ENCODE results near the gene DDX19B.

The DDX19B gene

DNA sequence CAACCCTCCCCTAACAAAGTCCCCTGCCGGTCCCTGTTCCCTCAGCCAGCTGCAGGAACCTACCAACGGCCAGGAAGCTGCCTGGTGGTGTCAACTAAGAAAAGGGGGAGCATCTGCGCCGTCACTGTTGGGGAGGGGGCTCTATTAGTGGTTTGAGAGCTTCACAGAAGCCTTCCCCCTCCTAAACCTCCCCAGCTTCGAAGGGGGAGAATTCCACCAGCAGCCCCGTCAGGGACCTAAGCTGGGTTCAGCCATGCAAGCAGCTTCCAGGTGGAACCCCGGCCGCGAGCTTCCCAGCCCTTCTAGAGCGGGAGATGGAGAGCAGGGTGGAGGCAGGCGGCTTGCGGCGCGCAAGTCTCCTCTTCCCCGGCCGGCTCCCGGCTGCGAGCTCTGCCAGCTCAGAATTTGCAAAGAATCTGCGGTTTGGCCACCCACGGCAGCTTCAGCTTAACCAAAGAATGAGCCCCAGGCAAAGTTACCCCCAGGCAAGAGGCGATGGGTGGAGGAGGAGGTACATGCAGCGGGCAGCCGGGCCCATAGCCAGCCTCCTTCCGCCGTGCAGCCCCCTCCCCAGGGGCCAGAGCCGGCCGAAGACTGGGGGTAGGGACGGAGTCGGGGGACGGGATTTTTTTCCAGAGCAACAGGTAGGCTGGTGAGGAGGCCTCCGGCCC, 81.4 kb downstream of the DDX19B start (continued):
- TF ChIP-seq, protein P1, sequence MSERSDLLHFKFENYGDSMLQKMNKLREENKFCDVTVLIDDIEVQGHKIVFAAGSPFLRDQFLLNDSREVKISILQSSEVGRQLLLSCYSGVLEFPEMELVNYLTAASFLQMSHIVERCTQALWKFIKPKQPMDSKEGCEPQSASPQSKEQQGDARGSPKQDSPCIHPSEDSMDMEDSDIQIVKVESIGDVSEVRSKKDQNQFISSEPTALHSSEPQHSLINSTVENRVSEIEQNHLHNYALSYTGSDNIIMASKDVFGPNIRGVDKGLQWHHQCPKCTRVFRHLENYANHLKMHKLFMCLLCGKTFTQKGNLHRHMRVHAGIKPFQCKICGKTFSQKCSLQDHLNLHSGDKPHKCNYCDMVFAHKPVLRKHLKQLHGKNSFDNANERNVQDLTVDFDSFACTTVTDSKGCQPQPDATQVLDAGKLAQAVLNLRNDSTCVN (tag by site-specific recombination; optimal IDR thresholded peaks at IDR 0.05), result peak; percentile 20
- TF ChIP-seq ZBTB20 (tag by site-specific recombination; IDR thresholded peaks at IDR 0.05), result peak; percentile 80
- no peak for TF ChIP-seq ZNF211 (tag by site-specific recombination; IDR thresholded peaks at IDR 0.05; ENCODE audit: low read depth)
- no peak for TF ChIP-seq ZNF214 (tag by site-specific recombination; IDR thresholded peaks at IDR 0.05; ENCODE audit: borderline replicate concordance)
- TF ChIP-seq ZNF223 (tag by site-specific recombination; IDR thresholded peaks at IDR 0.05), result no peak
- no peak for TF ChIP-seq ZNF768 (tag by site-specific recombination; IDR thresholded peaks at IDR 0.05)
- TF ChIP-seq ZEB2 (tag by site-specific recombination; IDR thresholded peaks at IDR 0.05), result no peak; the same call in 1 of the 2 replicates
- no peak for TF ChIP-seq YY2 (tag by site-specific recombination; IDR thresholded peaks at IDR 0.05)
- TF ChIP-seq, protein P2, sequence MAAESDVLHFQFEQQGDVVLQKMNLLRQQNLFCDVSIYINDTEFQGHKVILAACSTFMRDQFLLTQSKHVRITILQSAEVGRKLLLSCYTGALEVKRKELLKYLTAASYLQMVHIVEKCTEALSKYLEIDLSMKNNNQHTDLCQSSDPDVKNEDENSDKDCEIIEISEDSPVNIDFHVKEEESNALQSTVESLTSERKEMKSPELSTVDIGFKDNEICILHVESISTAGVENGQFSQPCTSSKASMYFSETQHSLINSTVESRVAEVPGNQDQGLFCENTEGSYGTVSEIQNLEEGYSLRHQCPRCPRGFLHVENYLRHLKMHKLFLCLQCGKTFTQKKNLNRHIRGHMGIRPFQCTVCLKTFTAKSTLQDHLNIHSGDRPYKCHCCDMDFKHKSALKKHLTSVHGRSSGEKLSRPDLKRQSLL (tag by site-specific recombination; IDR thresholded peaks at IDR 0.05), result peak; percentile 89
- TF ChIP-seq, protein P3, sequence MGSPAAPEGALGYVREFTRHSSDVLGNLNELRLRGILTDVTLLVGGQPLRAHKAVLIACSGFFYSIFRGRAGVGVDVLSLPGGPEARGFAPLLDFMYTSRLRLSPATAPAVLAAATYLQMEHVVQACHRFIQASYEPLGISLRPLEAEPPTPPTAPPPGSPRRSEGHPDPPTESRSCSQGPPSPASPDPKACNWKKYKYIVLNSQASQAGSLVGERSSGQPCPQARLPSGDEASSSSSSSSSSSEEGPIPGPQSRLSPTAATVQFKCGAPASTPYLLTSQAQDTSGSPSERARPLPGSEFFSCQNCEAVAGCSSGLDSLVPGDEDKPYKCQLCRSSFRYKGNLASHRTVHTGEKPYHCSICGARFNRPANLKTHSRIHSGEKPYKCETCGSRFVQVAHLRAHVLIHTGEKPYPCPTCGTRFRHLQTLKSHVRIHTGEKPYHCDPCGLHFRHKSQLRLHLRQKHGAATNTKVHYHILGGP (tag by site-specific recombination; IDR thresholded peaks at IDR 0.05), result no peak
- TF ChIP-seq BCL11B (tag by site-specific recombination; IDR thresholded peaks at IDR 0.05; ENCODE audit: low read depth), result peak; percentile 14; the same call in 1 of the 2 replicates
- no peak for TF ChIP-seq ZSCAN16 (tag by site-specific recombination; IDR thresholded peaks at IDR 0.05)
- TF ChIP-seq ZIC2 (tag by site-specific recombination; IDR thresholded peaks at IDR 0.05), result no peak
- TF ChIP-seq TCF7L2 (IDR thresholded peaks at IDR 0.05; ENCODE audit: borderline replicate concordance, low read depth, low read length), result no peak
- peak; percentile 79 for TF ChIP-seq GLIS1 (tag by site-specific recombination; IDR thresholded peaks at IDR 0.05)
- TF ChIP-seq, protein P4, sequence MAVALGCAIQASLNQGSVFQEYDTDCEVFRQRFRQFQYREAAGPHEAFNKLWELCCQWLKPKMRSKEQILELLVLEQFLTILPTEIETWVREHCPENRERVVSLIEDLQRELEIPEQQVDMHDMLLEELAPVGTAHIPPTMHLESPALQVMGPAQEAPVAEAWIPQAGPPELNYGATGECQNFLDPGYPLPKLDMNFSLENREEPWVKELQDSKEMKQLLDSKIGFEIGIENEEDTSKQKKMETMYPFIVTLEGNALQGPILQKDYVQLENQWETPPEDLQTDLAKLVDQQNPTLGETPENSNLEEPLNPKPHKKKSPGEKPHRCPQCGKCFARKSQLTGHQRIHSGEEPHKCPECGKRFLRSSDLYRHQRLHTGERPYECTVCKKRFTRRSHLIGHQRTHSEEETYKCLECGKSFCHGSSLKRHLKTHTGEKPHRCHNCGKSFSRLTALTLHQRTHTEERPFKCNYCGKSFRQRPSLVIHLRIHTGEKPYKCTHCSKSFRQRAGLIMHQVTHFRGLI (tag by site-specific recombination; IDR thresholded peaks at IDR 0.05), result no peak
- TF ChIP-seq ZNF391 (tag by site-specific recombination; IDR thresholded peaks at IDR 0.05; ENCODE audit: borderline replicate concordance, low read depth), result no peak
- TF ChIP-seq ZNF324 (tag by site-specific recombination; IDR thresholded peaks at IDR 0.05), result no peak
- TF ChIP-seq ZBTB8A (tag by site-specific recombination; IDR thresholded peaks at IDR 0.05), result no peak
- TF ChIP-seq ZNF202 (tag by site-specific recombination; IDR thresholded peaks at IDR 0.05; ENCODE audit: borderline replicate concordance), result no peak
- no peak for TF ChIP-seq ZBTB21 (tag by site-specific recombination; IDR thresholded peaks at IDR 0.05)
- no peak for TF ChIP-seq ZFP37 (tag by site-specific recombination; IDR thresholded peaks at IDR 0.05)
- no peak for TF ChIP-seq ZNF121 (tag by site-specific recombination; IDR thresholded peaks at IDR 0.05)
- TF ChIP-seq, protein P5, sequence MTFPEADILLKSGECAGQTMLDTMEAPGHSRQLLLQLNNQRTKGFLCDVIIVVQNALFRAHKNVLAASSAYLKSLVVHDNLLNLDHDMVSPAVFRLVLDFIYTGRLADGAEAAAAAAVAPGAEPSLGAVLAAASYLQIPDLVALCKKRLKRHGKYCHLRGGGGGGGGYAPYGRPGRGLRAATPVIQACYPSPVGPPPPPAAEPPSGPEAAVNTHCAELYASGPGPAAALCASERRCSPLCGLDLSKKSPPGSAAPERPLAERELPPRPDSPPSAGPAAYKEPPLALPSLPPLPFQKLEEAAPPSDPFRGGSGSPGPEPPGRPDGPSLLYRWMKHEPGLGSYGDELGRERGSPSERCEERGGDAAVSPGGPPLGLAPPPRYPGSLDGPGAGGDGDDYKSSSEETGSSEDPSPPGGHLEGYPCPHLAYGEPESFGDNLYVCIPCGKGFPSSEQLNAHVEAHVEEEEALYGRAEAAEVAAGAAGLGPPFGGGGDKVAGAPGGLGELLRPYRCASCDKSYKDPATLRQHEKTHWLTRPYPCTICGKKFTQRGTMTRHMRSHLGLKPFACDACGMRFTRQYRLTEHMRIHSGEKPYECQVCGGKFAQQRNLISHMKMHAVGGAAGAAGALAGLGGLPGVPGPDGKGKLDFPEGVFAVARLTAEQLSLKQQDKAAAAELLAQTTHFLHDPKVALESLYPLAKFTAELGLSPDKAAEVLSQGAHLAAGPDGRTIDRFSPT (tag by site-specific recombination; IDR thresholded peaks at IDR 0.05), result peak; percentile 46; the same call in 1 of the 2 replicates
- peak; percentile 97; the same call in 1 of the 2 replicates for TF ChIP-seq SCRT1 (tag by site-specific recombination; IDR thresholded peaks at IDR 0.05; ENCODE audit: borderline replicate concordance)
- no peak for TF ChIP-seq WT1 (tag by site-specific recombination; IDR thresholded peaks at IDR 0.05)
- TF ChIP-seq ZNF266 (tag by site-specific recombination; IDR thresholded peaks at IDR 0.05; ENCODE audit: low read depth), result no peak
- TF ChIP-seq ZSCAN23 (tag by site-specific recombination; IDR thresholded peaks at IDR 0.05), result no peak
- no peak for TF ChIP-seq ZNF544 (tag by site-specific recombination; IDR thresholded peaks at IDR 0.05)
- TF ChIP-seq, protein P6, sequence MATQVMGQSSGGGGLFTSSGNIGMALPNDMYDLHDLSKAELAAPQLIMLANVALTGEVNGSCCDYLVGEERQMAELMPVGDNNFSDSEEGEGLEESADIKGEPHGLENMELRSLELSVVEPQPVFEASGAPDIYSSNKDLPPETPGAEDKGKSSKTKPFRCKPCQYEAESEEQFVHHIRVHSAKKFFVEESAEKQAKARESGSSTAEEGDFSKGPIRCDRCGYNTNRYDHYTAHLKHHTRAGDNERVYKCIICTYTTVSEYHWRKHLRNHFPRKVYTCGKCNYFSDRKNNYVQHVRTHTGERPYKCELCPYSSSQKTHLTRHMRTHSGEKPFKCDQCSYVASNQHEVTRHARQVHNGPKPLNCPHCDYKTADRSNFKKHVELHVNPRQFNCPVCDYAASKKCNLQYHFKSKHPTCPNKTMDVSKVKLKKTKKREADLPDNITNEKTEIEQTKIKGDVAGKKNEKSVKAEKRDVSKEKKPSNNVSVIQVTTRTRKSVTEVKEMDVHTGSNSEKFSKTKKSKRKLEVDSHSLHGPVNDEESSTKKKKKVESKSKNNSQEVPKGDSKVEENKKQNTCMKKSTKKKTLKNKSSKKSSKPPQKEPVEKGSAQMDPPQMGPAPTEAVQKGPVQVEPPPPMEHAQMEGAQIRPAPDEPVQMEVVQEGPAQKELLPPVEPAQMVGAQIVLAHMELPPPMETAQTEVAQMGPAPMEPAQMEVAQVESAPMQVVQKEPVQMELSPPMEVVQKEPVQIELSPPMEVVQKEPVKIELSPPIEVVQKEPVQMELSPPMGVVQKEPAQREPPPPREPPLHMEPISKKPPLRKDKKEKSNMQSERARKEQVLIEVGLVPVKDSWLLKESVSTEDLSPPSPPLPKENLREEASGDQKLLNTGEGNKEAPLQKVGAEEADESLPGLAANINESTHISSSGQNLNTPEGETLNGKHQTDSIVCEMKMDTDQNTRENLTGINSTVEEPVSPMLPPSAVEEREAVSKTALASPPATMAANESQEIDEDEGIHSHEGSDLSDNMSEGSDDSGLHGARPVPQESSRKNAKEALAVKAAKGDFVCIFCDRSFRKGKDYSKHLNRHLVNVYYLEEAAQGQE (tag by site-specific recombination; IDR thresholded peaks at IDR 0.05), result no peak

All from HEK293 (cell line).